ENCODE measurements around the gene OTUB2. TPM values are rescaled to one million over a fixed set of nuclear protein-coding genes. Genes with fewer than 3 reads are reported as not detected.

OTUB2 gene
- total RNA-seq, 2 experiments from 2014 or later = 2.0 to 2.9 TPM

GRCh38 chr14:94022532-94023411 lies 3.4 kb upstream of the OTUB2 start:
- Mint-ChIP-seq H3K9me3 (no peaks in the 10 kb centered on the region), H3K27ac (no peak overlapping the region), H3K4me3 (no peak overlapping the region), H3K27me3 (no peaks in the 10 kb centered on the region), H3K4me1 (ENCODE audit: low read depth) (peaks cover 38% of the 10 kb centered on the region), H3K36me3 (no peaks in the 10 kb centered on the region)
- ChIA-PET POLR2A (interaction anchor here (1.2 to 2.0 kb wide), 2 partner anchors 45 to 64 kb away, joined by 4 to 11 read pairs; no protein-coding TSS in a partner anchor), CTCF (interaction anchor here (0.6 to 8.7 kb wide), 6 partner anchors 11 to 114 kb away, joined by 3 to 71 read pairs (median 10); no protein-coding TSS in a partner anchor)
- DNase-seq = no peak
- intact Hi-C loops (cut with micrococcal nuclease) = no loop called here

DNA sequence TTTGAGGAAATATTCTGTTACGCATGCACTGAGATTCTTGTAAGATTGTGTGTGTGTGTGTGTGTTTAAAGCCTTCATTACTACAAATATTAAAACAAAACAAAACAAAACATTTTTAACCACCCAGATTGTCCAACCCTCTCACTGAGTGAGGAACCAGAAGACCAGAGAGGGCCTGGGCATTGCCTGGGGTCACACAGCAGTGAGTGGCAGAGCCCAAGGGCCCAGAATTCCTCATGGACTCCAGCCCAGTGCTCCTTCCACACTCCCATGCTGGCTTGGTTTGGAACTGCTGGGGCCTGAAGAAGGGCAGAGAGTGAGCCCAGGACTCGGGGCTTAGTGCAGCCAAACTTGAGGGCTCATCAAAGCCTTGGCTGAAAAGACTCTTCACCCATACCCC lies 1.6 kb upstream of the OTUB2 start:
- CTCF ChIA-PET = interaction anchor here (1.0 to 8.7 kb wide), 4 partner anchors 12 to 108 kb away, joined by 3 to 71 read pairs (median 6); no protein-coding TSS in a partner anchor
- Mint-ChIP-seq H3K36me3 (no peaks in the 10 kb centered on the region), H3K9me3 (no peaks in the 10 kb centered on the region), H3K4me3 (no peak overlapping the region), H3K4me1 (ENCODE audit: low read depth) (peaks cover 51% of the 10 kb centered on the region), H3K27me3 (no peaks in the 10 kb centered on the region), H3K27ac (no peak overlapping the region)
- no peak for DNase-seq
- intact Hi-C loops (cut with micrococcal nuclease) = no loop called here
- POLR2A ChIA-PET = no interaction called here

GRCh38 chr14:94025720-94026119 lies 420 bp upstream of the OTUB2 start:
- no peak for DNase-seq
- Mint-ChIP-seq H3K4me1 (ENCODE audit: low read depth) (peaks cover 49% of the 10 kb centered on the region), H3K4me3 (peak overlapping the region; percentile 64), H3K36me3 (no peaks in the 10 kb centered on the region), H3K9me3 (no peaks in the 10 kb centered on the region), H3K27me3 (no peaks in the 10 kb centered on the region), H3K27ac (no peak overlapping the region)
- intact Hi-C loops (cut with micrococcal nuclease) = loop anchor here (1.0 to 2.0 kb wide), 4 partner anchors 13 to 151 kb away; partner anchors contain the start of genes DDX24 and IFI27L1
- ChIA-PET POLR2A (interaction anchor here (1.1 to 1.4 kb wide), 2 partner anchors 10 to 66 kb away, joined by 3 to 6 read pairs; no protein-coding TSS in a partner anchor), CTCF (interaction anchor here (0.7 to 3.9 kb wide), 7 partner anchors 10 to 111 kb away, joined by 3 to 43 read pairs (median 6); no protein-coding TSS in a partner anchor)

- no peaks in the 10 kb centered on the region for H3K27me3 Mint-ChIP-seq
- no peak overlapping the region for H3K27ac Mint-ChIP-seq
- intact Hi-C loops (cut with micrococcal nuclease) = loop anchor here (1.0 to 2.0 kb wide), 4 partner anchors 14 to 150 kb away; partner anchors contain the start of genes DDX24 and IFI27L1
- ChIA-PET CTCF (interaction anchor here (1.8 to 3.9 kb wide), 5 partner anchors 9 to 110 kb away, joined by 3 to 43 read pairs (median 17); no protein-coding TSS in a partner anchor), POLR2A (interaction anchor here (1.3 kb wide), 1 partner anchor 55 kb away, joined by 5 read pairs; the partner anchor contains the start of genes DDX24 and IFI27L1)
- H3K4me3 Mint-ChIP-seq = peak overlapping the region; percentile 56
- no peaks in the 10 kb centered on the region for H3K36me3 Mint-ChIP-seq
- peaks cover 37% of the 10 kb centered on the region for H3K4me1 Mint-ChIP-seq (ENCODE audit: low read depth)
- no peak for DNase-seq
- no peaks in the 10 kb centered on the region for H3K9me3 Mint-ChIP-seq
Measured at GRCh38 chr14:94026889-94027469, 839 bp downstream of the OTUB2 start.

DNA sequence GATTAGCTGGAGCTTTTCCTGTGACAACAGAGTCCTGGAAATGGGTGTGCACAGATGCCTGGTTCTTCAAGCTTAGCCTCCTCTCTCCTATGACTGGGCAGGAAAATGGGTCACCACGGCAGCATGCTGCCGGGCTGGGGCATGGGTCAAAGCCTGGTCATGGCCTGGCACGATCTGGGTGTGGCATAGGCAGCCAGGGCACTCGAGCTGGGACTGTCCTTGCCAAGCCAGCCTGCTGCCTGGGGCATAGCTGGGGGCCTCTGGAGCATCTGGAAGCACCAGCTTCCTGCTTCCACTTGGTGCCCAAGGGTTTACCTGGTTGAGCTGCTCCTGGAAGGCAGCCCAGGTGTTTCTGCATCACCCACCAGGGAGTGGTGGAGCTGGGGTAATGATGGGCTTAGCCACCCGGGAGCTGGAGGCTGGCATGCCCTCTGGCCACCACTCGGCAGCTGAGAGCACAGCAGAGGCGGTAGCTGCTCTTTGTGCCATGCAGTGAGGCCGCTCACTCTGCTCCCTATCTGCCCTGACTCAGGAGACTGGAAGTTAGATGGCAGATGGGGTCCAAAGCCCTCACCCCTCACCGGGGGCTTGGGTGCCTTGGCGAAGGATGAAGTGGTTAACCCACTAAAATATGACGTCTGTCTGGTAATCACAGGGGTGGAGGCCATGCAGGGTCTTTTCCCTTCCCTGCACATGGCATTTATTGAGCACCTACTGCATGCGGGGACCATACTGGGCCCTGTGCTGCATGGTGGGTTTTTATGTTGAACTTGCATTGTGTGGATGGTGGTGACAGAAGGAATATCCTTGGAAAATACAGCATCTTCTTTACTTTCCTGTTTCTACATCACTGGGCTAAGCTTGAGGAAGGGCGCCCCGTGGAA lies 1.7 kb downstream of the OTUB2 start:
- no peak for DNase-seq
- peak overlapping the region; percentile 56 for H3K4me3 Mint-ChIP-seq
- no peaks in the 10 kb centered on the region for H3K27me3 Mint-ChIP-seq
- ChIA-PET CTCF (interaction anchor here (0.7 to 3.9 kb wide), 14 partner anchors 8 to 152 kb away, joined by 3 to 43 read pairs (median 4); no protein-coding TSS in a partner anchor), POLR2A (interaction anchor here (1.2 to 1.3 kb wide), 3 partner anchors 9 to 54 kb away, joined by 4 to 5 read pairs (median 5); partner anchors contain the start of genes DDX24 and IFI27L1)
- no peaks in the 10 kb centered on the region for H3K9me3 Mint-ChIP-seq
- intact Hi-C loops (cut with micrococcal nuclease) = loop anchor here (2.0 kb wide), 3 partner anchors 15 to 149 kb away; partner anchors contain the start of genes DDX24 and IFI27L1
- H3K27ac Mint-ChIP-seq = peak overlapping the region; percentile 18
- H3K36me3 Mint-ChIP-seq = no peaks in the 10 kb centered on the region
- peaks cover 29% of the 10 kb centered on the region for H3K4me1 Mint-ChIP-seq (ENCODE audit: low read depth)

DNA sequence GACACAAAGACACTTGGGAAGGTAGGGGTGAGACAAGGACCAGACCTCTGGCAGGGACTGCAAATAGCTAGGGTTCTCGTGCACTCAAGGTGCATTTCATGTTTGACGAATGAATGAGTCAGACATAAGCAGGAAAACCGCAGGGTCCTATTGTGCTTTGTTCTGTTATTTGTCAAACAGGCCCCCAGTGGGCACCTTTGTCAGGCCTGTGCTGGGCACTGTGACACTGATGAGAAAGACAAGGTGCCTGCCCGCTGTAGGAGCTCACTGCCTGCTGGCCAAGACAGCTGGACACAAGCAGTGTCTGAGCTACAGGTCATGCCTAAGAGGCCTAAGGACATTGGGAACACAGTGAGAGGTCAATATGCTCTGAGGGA lies 2.3 kb downstream of the OTUB2 start:
- Mint-ChIP-seq H3K4me3 (peak overlapping the region; percentile 6), H3K4me1 (ENCODE audit: low read depth) (peaks cover 24% of the 10 kb centered on the region), H3K27me3 (no peaks in the 10 kb centered on the region), H3K36me3 (no peaks in the 10 kb centered on the region), H3K9me3 (no peaks in the 10 kb centered on the region), H3K27ac (peak overlapping the region; percentile 35)
- POLR2A ChIA-PET = interaction anchor here (0.6 to 1.2 kb wide), 4 partner anchors 8 to 53 kb away, joined by 3 to 5 read pairs (median 4); partner anchors contain the start of genes DDX24 and IFI27L1
- DNase-seq = peak; percentile 75
- CTCF ChIA-PET = interaction anchor here (0.6 to 3.9 kb wide), 17 partner anchors 7 to 151 kb away, joined by 3 to 43 read pairs (median 4); partner anchors contain the start of genes DDX24 and IFI27L1
- intact Hi-C loops (cut with micrococcal nuclease) = no loop called here

DNA sequence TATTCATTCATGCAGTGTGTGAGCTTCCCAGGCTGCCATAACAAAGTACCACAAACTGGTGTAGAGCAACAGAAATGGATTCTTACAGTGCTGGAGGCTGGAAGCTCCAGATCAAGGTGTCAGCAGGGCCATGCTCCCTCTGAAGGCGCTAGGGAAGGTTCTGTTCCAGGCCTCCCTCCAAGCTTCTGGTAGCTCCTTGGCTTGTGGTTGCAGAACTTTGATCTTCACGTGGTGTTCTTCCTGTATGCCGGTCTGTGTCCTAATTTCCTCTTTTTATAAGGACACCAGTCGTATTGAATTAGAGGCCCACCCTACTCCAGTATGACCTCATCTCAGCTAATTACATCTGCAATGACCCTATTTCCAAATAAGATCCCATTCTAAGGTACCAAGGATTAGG lies 3.1 kb downstream of the OTUB2 start:
- Mint-ChIP-seq H3K4me3 (no peak overlapping the region), H3K36me3 (no peaks in the 10 kb centered on the region), H3K4me1 (ENCODE audit: low read depth) (peaks cover 24% of the 10 kb centered on the region), H3K9me3 (no peaks in the 10 kb centered on the region), H3K27ac (no peak overlapping the region), H3K27me3 (no peaks in the 10 kb centered on the region)
- CTCF ChIA-PET = interaction anchor here (0.9 to 2.9 kb wide), 6 partner anchors 18 to 107 kb away, joined by 3 to 23 read pairs (median 5); partner anchors contain the start of genes DDX24 and IFI27L1
- intact Hi-C loops (cut with micrococcal nuclease) = no loop called here
- DNase-seq = no peak
- POLR2A ChIA-PET = interaction anchor here (0.9 to 1.2 kb wide), 2 partner anchors 18 to 52 kb away, joined by 3 to 4 read pairs; partner anchors contain the start of genes DDX24 and IFI27L1

GRCh38 chr14:94029671-94030203 lies 3.6 kb downstream of the OTUB2 start:
- DNase-seq = no peak
- no peaks in the 10 kb centered on the region for H3K9me3 Mint-ChIP-seq
- no peak overlapping the region for H3K27ac Mint-ChIP-seq
- CTCF ChIA-PET = interaction anchor here (0.9 to 2.9 kb wide), 3 partner anchors 25 to 107 kb away, joined by 3 to 23 read pairs (median 17); no protein-coding TSS in a partner anchor
- no peak overlapping the region for H3K4me3 Mint-ChIP-seq
- intact Hi-C loops (cut with micrococcal nuclease) = no loop called here
- H3K4me1 Mint-ChIP-seq (ENCODE audit: low read depth) = peaks cover 24% of the 10 kb centered on the region
- no peaks in the 10 kb centered on the region for H3K27me3 Mint-ChIP-seq
- no peaks in the 10 kb centered on the region for H3K36me3 Mint-ChIP-seq
- POLR2A ChIA-PET = no interaction called here

DNA sequence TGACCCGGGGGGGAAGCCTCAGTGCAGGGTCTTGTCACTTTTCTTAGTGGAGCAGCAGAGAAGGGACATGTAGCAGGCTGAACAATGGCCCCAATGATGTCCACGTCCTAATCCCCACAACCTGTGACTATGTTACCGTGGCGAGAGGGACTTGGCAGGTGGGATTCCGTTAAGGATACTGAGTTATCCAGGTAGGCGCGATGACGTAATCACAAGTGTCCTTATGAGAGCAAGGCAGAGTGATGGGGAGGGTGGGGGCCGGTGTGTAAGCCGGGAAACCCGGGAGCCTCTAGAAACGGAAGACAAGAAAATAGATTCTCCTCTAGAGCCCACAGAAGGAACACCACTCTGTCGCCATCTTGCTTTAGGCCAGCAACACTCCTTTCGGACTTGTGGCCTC lies 4.4 kb downstream of the OTUB2 start:
- Mint-ChIP-seq H3K4me3 (no peak overlapping the region), H3K36me3 (no peaks in the 10 kb centered on the region), H3K27me3 (no peaks in the 10 kb centered on the region), H3K27ac (no peak overlapping the region), H3K9me3 (no peaks in the 10 kb centered on the region), H3K4me1 (ENCODE audit: low read depth) (peaks cover 24% of the 10 kb centered on the region)
- no peak for DNase-seq
- ChIA-PET POLR2A (no interaction called here), CTCF (no interaction called here)
- intact Hi-C loops (cut with micrococcal nuclease) = no loop called here

DNA sequence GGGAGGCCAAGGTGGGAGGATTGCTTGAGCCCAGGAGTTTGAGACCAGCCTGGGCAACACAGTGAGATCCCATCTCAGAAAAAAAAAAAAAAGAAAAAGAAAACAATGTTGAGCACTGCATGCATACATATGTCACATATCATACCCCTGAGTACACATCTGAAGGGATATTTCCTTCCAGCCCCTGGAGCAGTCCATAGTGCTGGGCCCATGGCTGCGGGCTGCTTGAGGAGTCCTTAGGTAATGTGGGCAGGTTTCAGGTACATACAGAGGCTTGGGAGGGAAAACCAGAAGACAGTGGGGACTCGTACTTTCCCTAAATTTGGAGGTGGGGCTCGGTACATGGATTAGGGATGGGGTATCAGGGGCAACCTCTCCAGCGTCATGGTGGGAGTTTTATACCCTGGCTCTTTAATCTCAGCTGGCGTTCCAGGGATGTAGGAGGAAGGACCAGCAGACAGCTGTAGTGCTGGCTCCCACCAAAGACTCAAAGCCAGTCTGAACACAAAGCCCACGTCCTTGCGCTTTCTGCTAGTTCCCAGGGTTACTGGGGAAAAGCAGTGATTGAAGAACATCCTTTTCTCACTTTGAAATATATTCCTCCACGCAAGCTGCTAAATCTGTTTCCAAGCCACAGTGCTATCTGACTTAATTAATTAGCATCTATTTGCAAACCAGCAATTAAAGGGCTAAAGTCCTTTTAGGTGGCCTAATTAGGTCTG lies 5.2 kb downstream of the OTUB2 start:
- Mint-ChIP-seq H3K4me1 (ENCODE audit: low read depth) (peaks cover 19% of the 10 kb centered on the region), H3K27ac (no peak overlapping the region), H3K36me3 (no peaks in the 10 kb centered on the region), H3K9me3 (no peaks in the 10 kb centered on the region), H3K4me3 (no peak overlapping the region), H3K27me3 (no peaks in the 10 kb centered on the region)
- ChIA-PET POLR2A (no interaction called here), CTCF (interaction anchor here (1.3 kb wide), 1 partner anchor 92 kb away, joined by 3 read pairs; no protein-coding TSS in a partner anchor)
- intact Hi-C loops (cut with micrococcal nuclease) = no loop called here
- no peak for DNase-seq
